RPMI8226 (cell line): ENCODE data around the gene ENHO.
"Not testable (repeated sequence)": the region's sequence is repeated elsewhere in the genome, so short reads cannot be mapped to it uniquely, and the experiment has no call there.

Source experiments
- DNase-seq: peaks from one replicate; pipeline ENCODE4 v3.0.0-alpha.2; 2015

The ENHO gene

DNA sequence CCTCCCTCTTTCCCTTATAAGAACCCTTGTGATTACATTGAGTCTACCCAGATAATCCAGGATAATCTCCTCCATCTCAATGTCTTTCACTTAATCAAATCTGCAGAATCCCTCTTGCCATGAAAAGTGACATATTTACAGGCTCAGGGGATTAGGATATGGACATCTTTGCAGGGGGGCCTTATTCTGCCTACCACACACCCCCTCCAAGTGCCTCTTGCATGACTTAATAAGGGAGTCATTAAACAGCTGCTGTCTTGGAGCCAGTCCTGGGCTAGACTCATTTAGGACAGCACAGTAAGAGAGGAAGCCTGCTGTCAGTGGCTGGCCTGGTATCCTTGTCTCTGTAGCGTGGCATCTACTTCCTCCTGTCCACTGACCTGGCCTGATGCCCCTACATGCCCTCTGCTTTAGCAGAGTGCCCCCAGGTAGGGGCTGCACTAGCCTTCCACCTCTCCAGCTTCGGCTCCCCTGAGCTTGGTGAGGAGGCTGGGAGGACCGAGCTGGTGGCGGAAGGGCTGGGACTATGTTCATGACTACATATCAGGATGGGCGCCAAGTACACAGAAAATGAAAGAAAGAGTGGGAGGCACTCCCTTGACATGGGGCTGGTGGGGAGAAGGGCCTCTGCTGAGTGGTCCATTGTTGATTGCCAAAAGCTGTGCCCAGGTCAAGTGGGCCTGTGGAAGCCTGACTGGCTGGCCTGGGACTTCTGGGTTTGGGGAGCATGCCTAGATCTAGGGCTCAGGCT lies 17.2 kb downstream of the ENHO start:
- no peak for DNase-seq

DNA sequence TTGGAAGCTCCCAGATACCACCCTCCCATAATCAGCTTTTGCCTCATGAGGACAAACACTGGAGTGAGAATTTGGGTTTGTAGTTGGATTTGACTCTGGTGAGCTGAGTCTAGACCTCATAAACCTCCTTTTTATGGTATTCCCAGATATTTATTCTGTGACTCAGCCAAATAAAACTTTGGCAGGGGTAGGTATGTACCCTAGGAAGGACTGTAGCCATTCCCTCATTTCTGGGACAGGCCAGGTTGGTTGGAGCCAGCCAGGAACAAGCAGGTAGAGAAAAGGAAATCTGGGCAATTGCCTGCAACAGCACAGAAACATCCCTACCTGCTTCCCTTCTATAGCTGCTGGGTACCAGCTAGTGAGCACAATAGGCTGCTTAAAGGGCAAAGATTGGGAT lies 19.4 kb downstream of the ENHO start:
- DNase-seq: no peak

DNA sequence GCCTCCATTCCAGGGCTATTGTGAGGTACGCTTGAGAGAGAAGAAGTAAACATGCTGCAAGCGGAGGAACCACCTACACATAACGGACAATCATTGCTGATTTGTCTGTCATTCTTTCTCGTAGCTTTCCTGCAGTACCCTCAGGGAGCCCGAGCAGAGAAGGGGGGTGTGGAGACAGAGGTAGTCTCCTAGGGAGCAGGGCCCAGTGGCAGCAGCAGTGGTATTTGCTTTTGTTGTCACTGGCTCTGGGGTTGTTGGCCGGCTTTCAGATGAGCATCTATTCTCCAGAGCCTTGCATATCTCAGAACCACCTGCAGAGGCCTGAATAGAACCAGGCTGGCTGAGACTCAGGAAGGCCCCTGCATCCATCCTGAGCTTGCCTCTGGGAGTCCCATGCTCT lies 19.9 kb downstream of the ENHO start:
- no peak for DNase-seq

DNA sequence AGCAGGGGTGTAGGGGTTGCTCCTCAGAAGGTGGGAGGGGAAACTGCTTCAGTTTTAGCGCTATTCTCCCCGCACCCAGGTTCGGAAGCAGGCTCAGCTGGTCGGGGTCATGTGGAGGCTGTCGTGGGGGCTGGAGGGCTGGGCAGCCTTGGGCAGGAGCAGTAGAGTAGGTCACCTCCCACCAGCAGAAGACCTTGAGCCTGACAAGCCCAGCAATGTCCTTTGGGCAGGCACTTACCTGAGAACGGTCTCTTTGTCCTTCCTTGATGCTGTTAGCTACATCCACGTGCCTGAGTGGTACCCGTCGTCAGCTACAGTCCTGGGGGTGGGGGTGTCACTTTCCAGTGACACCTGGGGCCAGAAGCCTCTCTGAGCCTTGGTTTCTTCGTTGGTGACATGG lies 20.3 kb downstream of the ENHO start:
- no peak for DNase-seq

DNA sequence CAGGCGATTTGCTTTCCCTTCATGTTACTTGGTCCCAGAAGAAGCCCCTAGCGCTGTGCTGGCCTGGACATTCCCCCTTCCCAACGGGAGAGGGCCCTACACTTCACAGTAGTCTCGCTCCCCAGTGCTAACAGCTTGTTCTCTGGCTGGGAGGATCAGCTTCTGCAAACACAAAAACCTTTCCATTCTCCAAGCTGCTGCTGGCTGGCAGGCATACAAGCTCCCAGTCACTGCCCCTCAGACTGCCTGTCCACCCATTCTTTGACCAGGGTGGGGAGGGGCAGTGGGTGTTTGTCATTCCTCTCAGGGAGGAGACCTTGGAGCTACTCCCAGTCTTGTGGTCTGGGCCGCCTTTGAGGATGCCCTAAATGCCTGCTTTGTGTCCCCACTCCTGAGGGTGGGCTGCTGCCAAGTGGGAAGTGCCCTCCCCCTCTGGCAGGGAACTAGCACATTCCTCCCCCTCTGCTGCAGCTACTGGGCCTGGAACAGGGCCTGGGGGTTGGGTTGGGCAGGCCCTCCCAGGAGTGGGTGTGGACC lies 20.8 kb downstream of the ENHO start:
- no peak for DNase-seq

DNA sequence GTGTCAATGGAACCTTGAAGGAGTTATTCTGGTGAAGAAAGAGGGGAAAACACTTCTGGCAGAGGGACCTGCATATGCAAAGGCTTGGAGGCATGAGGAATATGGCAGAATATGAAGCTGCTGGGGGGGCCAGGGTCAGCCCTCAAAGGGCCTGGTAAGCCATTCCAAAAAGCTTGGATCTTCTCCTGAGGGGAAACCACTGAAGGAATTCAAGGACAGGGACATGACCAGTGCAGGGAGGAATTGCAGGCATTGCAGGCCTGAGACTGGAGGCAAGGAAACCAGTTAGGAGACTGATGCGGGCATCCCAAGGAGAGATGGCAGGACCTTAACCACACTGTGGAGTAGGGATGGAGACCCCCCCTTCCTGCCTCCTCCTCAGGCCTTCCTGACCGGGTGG lies 21.4 kb downstream of the ENHO start:
- DNase-seq: no peak

DNA sequence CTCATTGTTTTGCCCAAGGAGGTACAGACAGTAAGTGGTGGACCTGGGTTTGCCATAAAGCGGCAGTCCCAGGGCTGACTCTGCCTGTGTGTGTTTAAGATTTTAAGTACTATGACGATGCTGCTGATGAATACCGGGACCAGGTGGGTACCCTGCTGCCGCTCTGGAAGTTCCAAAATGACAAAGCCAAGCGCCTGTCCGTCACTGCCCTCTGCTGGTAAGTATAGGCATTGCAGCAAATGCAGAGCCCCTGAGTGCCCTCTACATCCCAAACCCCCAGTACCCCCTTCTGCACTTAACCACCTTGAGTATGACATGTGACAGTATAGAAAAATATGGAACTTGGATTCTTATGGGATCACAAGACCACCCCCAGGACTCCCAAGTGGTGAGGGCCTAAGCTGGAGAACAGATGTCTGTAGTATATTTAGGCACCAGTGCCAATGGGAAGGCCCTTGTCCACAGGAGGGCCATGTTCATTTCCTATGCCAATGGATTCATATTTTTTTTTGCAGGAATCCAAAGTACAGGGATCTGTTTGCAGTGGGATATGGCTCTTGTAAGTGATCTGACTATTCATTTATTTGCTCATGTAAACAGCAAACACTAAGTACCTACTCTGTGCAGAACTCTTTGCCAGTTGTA lies 22.0 kb downstream of the ENHO start:
- DNase-seq: peak; percentile 59

DNA sequence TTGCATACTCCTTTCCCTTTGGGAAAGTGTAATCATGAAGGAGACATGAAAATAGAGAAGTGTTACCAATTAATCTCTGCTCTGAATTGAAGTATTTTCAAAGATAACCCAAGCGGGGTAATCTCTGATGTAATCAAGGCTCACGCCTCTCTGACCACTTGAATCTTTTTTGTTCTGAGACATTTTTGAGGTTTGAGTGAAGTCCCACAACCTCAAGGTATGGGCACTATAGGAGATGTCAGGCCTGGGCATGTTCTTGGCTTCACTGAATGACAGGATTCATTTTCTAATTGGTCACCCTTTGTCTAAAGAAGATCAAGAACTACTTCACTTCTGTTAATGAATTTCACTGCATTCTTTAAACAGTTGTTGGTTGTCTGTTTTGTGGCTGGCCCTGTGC lies 23.7 kb downstream of the ENHO start:
- DNase-seq: no peak

DNA sequence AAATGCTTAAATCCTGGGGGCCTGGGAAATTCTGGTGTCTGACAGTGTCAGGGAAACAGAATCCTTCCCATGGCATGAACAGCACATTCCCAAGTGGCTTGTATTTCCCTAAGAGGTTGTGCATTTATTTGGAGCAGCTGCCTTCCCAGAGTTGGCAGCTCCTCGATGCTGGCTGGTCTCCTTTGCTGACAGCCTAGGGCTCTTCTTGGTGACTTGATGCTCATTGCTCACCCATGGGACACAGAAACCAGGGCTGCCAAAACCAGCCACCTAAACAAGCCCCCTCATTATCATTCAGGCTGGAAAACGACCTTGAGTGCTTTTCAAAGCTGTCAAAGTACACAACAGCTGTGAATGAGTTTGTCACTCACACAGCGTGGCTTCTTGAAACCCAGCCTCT lies 24.2 kb downstream of the ENHO start:
- DNase-seq: no peak

DNA sequence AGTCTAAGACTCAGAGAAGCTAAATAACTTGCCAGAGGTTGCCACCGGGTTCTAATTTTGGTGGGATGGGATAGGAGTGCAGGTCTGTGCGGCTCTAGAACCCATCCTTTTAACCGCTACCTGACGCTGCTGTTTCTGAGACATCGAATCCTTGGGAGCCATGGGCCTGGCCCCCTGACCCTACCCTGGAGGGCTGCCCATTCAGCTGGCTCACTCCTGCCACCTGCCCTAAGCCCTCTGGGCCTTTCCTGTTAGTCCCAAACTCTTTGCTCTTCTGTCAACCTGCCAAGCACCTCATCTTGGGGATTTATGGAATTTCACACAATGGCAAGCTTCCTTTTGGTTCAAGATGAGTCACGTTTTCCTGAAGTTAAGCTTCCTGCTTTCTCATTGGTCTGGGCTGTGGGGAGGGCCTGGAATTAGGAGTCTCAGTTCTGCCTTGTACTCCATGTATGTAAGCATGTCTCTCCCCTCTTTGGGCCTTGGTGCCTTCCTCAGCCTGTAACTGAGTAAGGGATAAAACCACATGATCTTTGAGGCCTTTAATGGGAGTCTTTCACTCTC lies 26.6 kb downstream of the ENHO start:
- DNase-seq: no peak

DNA sequence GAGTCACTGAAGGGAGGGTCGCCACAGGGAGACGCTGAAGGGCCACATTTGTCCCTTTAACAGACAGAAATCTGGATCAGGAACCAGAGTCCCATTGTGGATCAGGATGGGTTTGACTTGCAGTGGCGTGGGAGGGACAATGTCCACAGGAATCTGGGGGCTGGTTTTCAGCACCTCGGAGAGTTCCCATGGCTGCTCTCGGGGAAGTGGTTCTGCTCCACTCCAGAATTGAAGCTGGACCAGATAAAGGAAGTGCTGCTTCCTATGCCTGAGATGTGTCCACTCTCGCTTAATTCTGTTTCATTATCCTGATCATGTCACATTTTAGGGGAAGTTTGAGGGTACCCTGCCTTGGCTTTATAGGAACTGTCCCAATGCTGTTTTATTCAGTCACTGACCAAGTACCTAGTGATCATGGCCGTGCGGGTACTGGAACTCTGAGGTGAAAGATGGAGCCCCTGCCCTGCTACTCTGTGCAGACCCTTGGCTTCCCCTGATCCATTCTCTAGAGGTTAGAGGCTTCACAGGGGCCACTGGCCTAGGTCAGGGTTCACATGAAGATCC lies 28.7 kb downstream of the ENHO start:
- DNase-seq: peak; percentile 52

DNA sequence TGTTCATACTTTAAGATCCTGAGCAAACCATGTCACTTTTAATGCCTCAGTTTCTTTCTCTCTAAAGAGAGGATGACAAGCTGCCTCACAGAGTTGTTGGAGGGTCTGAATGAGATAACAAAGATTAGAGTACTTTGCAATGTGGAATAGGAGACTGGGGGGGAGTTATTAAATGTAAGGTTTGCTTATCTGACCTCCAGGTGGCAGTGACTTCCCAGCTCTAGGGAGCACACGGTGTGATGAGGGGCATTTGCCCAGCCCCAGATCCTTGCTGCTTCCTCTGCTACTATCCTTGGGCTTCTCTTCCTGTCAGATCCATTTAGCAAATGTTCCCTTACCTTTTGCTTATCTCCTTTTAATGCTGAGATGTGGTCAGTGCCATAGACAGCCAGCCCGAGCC lies 30.7 kb downstream of the ENHO start:
- no peak for DNase-seq

DNA sequence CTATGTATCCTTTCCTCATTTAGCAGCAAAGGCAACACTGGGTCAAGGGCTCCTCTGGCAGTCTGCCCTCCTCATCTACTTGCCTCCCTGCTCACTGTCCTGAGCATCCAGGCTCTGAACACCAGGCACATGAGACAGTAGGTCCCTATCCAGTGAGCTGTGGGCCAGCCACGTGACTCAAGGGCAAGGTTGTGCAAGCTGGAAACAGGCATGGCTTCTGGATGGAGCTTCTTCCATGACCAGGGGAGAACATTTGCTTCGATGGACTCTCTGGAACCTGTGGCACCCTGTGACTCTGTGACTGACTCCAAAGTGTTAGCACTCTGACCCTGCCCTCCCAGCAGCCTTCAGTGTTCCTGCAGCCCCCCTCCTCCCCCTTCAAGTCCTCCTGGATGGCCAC lies 31.2 kb downstream of the ENHO start:
- DNase-seq: no peak

DNA sequence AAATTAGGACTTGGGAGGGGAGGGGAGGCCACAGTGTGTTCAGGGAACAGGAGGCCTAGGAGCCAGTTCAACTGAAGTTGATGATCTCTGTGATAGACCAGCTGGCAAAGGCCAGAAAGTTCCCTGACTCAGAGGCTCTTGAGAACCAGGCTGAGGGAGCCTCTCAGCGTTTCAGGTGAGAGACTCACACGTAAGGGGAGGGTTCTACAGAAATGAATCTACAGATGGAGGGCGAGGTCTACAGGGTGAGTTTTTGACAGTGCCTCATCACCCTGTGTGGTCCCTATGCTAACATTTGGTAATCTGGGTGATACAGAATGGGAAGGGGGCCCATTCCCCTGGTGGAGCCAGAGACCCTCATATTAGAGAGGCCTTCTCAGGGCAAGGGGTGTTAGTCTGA lies 32.0 kb downstream of the ENHO start:
- no peak for DNase-seq

DNA sequence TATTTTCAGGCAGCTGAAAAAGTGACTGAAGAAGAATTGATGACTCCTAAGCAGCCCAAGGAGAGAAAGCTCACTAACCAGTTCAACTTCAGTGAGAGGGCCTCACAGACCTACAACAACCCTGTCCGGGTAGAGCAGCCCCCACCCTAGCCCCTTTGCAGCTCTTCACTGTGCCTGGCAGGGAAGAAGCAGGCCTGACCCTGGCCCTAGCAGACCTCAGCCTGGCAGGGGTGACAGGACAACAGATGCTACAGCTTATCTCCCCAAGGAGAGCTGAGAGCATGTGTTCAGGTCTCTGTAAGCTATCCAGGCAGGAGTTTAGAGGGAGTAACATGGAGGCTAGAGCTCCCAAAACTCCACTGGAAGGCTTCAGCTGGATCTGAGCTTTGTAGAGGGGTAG lies 32.4 kb downstream of the ENHO start:
- no peak for DNase-seq

DNA sequence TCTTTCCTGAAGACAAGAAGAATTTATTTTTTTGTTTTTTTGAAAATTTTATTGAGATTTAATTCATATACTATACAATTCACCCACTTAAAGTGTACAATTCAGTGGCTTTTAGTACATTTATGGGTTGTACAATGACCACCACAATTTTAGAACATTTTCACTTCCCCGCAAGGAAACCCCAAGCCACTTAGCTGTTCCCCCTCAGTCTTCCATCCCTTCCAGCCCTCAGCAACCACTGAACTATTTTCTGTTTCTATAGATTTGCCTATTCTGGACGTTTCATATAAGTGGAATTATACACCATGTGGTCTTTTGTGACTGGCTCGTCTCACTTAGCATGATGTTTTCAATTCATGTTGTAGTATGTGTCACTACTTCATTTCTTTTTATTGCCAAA lies 36.2 kb downstream of the ENHO start:
- no peak for DNase-seq

DNA sequence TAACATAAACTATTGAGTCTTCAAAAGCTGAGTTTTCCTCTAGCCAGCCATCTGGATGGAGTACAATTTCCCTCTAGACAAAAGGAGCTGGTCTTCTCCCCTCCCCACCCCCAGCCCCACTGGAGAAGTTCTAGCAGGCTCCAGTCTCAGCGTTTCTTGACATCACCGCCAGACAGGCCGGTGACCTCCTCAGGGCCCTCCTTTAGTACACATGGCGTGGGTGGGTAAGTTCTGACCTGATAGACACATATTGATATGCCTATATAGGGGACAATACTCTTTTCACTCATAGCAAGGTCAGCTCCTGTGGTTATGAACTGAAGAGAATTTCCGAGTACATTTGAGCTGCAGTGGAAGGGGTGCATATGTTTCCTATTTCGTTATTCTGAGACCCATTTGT lies 37.0 kb downstream of the ENHO start:
- DNase-seq: no peak

DNA sequence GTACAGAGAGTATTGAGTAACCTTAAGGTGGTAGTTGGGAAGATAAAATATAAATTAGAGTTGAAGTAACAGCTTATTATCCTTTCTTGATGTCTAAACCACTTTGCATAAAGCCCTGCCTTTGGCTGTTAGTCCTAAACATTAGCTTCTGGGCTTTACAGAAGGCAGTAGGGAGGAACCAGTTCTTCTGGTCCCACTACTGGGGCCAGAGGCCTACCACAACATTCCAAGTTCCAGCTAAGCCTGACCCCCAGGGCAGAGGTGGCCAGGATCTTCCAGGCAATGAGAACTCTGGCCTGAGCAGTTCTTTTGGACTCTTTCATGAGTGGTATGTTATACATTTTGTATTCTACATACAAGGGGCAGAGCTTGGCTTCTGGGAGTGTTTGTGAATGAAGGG lies 38.1 kb downstream of the ENHO start:
- no peak for DNase-seq

DNA sequence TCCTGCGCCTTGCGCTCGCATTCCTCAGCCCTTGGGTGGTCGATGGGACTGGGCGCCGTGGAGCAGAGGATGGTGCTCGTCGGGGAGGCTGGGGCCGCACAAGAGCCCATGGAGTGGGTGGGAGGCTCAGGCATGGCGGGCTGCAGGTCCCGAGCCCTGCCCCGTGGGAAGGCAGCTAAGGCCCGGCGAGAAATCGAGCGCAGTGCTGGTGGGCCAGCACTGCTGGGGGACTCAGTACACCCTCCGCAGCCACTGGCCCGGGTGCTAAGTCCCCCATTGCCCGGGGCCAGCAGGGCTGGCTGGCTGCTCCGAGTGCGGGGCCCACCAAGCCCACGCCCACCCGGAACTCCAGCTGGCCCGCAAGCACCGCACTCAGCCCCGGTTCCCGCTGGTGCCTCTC lies 40.0 kb downstream of the ENHO start:
- not testable (repeated sequence) for DNase-seq

DNA sequence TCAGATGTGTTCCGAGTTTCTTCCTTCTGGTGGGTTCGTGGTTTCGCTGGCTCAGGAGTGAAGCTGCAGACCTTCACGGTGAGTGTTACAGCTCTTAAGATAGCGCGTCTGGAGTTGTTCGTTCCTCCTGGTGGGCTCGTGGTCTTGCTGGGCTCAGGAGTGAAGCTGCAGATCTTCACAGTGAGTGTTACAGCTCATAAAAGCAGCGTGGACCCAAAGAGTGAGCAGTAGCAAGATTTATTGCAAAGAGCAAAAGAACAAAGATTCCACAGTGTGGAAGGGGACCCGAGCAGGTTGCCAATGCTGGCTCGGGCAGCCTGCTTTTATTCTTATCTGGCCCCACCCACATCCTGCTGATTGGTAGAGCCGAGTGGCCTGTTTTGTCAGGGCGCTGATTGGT lies 41.2 kb downstream of the ENHO start:
- not testable (repeated sequence) for DNase-seq

DNA sequence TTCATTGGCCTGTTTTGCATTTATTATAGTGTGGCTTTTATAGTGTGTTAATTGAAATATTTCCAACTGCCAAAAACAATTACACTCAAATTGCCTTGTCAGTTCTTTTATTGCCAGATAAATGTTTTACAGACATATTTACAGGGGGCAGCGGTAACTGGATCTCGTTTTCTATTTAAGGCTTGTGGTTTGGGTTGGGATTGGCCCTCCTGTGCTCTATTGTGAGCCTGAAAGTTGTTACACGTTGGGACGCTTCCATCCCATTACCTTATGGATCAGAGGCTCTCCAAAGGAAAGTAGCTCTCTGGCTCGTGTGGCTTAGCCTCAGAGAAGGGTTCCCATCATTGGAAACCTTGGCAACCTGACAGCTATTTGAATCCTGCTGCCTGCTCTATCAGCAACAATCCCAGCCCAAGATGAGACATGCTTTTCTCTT lies 43.3 kb downstream of the ENHO start:
- DNase-seq: no peak

DNA sequence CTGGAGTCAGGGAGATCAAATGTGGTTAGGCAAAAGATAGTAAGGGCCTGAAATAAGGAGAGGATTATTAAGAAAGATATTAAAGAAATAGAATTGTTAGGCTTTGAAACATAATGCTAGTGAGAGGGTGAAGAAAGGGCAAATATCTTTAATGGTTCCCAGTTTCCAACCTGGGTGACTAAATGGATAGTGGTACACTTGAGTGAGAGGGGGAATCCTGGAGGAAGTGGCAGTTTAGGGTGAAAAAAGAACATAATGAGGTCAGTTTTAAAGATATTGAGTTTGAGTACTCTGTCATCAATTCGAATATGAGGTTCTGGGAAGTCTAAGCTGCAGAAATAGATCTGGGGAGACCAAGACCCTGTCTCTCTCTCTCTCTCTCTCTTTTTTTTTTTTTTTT lies 45.2 kb downstream of the ENHO start:
- DNase-seq: no peak

DNA sequence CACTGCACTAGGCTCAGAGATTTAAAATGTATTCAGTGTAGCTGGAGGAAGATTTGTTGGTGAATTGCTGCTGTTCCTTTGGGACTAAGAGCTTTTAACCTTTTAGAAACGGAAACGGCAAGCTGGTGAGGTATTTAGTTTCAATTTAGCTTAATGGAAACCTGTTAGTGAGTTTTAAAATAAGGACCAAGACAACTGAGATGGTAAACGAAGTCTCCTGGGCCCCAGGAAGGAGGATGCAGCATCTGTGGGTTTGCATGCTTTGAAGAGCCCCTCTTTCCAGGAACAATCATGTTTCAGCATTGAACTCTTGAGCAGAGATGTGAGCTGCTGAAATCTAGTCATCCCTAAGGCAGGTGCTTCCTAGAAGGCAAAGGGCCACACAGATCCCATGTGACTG lies 47.7 kb downstream of the ENHO start:
- no peak for DNase-seq
